Natural killer cell (primary cell): ENCODE results near the gene CIZ1. TPM values are rescaled to one million over a fixed set of nuclear protein-coding genes. Genes with fewer than 3 reads are reported as not detected.
"Not testable (repeated sequence)": the region's sequence is repeated elsewhere in the genome, so short reads cannot be mapped to it uniquely, and the experiment has no call there.

ENCODE experiments used
- ATAC-seq, 3 donors: fragments of 150-1000 bp in 2 of 3; fragments of 200-7000 bp in 1 of 3; cut with Tn5 transposase; 1 replicate in 1 of 3; 2 replicates in 2 of 3; pipeline ENCODE4 v1.10.0; 2021; ENCODE audit warnings: mild to moderate bottlenecking in 2 of 3, moderate library complexity in 2 of 3
- DNase-seq, 2 donors: peaks; one replicate each; pipeline versions ENCODE4 v3.0.0 to v3.0.0-alpha.2; 2013 to 2021; ENCODE audit warnings: mixed read lengths in 1 of 2
- H3K27ac ChIP-seq: one replicate; pipeline ENCODE4 v1.5.1; 2013; ENCODE audit warnings: mild to moderate bottlenecking, low read length
- H3K27me3 ChIP-seq: one replicate; pipeline ENCODE4 v1.6.1; 2013; ENCODE audit warnings: low read length; ENCODE audit not compliant: control insufficient read depth, insufficient read depth
- H3K36me3 ChIP-seq: one replicate; pipeline ENCODE4 v1.6.1; 2013; ENCODE audit warnings: low read length; ENCODE audit not compliant: control insufficient read depth, insufficient read depth
- H3K4me1 ChIP-seq: one replicate; pipeline ENCODE4 v1.6.1; 2013; ENCODE audit warnings: low read length; ENCODE audit not compliant: control insufficient read depth, insufficient read depth
- H3K4me3 ChIP-seq: one replicate; pipeline ENCODE4 v1.5.1; 2013; ENCODE audit warnings: low read length
- H3K9me3 ChIP-seq: one replicate; pipeline ENCODE4 v1.6.1; 2013; ENCODE audit warnings: low read length; ENCODE audit not compliant: control insufficient read depth, insufficient read depth
- H3K27ac Mint-ChIP-seq, 2 donors: one replicate each; pipeline ENCODE4 v1.8.0; 2022; ENCODE audit warnings: mild to moderate bottlenecking in 2 of 2, mixed read lengths in 2 of 2, moderate library complexity in 1 of 2
- H3K27me3 Mint-ChIP-seq, 2 donors: one replicate each; pipeline ENCODE4 v1.8.0; 2022; ENCODE audit warnings: low read depth in 2 of 2, mixed read lengths in 2 of 2
- H3K36me3 Mint-ChIP-seq: one replicate; pipeline ENCODE4 v1.8.0; 2022; ENCODE audit warnings: mixed read lengths
- H3K4me1 Mint-ChIP-seq, 2 donors: one replicate each; pipeline ENCODE4 v1.8.0; 2022; ENCODE audit warnings: mixed read lengths in 2 of 2
- H3K4me3 Mint-ChIP-seq: one replicate; pipeline ENCODE4 v1.8.0; 2022; ENCODE audit warnings: mild to moderate bottlenecking, moderate library complexity, mixed read lengths
- H3K9me3 Mint-ChIP-seq, 2 donors: one replicate each; pipeline ENCODE4 v1.8.0; 2022; ENCODE audit warnings: mixed read lengths in 2 of 2
- CTCF ChIP-seq: fragments of 200-600 bp; IDR thresholded peaks from one replicate; pipeline ENCODE4 v1.8.0; 2022; ENCODE audit warnings: antibody characterized with exemption
- WGBS: methylation state at CpG from one replicate; pipeline ENCODE4 v1.1.7; 2013; ENCODE audit warnings: missing lambda C conversion rate; ENCODE audit not compliant: insufficient coverage; 5-methylcytosine and 5-hydroxymethylcytosine counted together
- intact Hi-C: fragments of 100-400 bp; cut with micrococcal nuclease; formaldehyde crosslinking; loops from one replicate; pipeline ENCODE4 v1.14.2; 2022
- total RNA-seq, 4 donors: library from RNA; stranded (reverse); fragments of 120-200 nt in 1 of 4; gene quantifications; one replicate each; pipeline versions ENCODE4 v1.2.3 to v1.2.4, GENCODE V29; 2013 to 2022

The CIZ1 gene
- total RNA-seq, 3 donors from 2014 or later (not counting 1 experiment from before 2014, with no cell fraction given), result 152 to 165 (median 159) TPM

GRCh38 chr9:128129976-128130590, 61.3 kb downstream of the CIZ1 start:
- WGBS, result 0% methylated on average over 5 of the region's 12 CpGs
- not testable (repeated sequence) for ATAC-seq, H3K27ac ChIP-seq, H3K4me3 ChIP-seq, H3K9me3 Mint-ChIP-seq, H3K36me3 Mint-ChIP-seq, H3K27me3 ChIP-seq, H3K9me3 ChIP-seq, H3K36me3 ChIP-seq
- Mint-ChIP-seq H3K27me3 (peaks cover 16 to 18% of the 10 kb centered on the region in 2 donors), H3K4me3 (peak overlapping the region; percentile 49), H3K4me1 (peaks cover 24 to 33% of the 10 kb centered on the region in 2 donors), H3K27ac (peak overlapping the region in 1 of 2 donors; percentile 98)
- peak in 1 of 2 donors; percentile 49 for DNase-seq
- TF ChIP-seq CTCF, result peak; percentile 66
- peaks cover 32% of the 10 kb centered on the region for H3K4me1 ChIP-seq
- intact Hi-C loops, result loop anchor here (2.0 kb wide), 1 partner anchor 61 kb away; the partner anchor contains the start of gene SLC25A25

GRCh38 chr9:128128836-128129590, 62.4 kb downstream of the CIZ1 start:
- Histone ChIP-seq H3K27me3 (no peaks in the 10 kb centered on the region), H3K27ac (peak overlapping the region; percentile 98), H3K4me3 (peak overlapping the region; percentile 100), H3K36me3 (peaks cover 2% of the 10 kb centered on the region), H3K9me3 (no peaks in the 10 kb centered on the region), H3K4me1 (peaks cover 34% of the 10 kb centered on the region)
- no peaks in the 10 kb centered on the region for H3K9me3 Mint-ChIP-seq
- no peaks in the 10 kb centered on the region for H3K36me3 Mint-ChIP-seq
- TF ChIP-seq CTCF, result no peak
- intact Hi-C loops, result loop anchor here (1.0 to 2.0 kb wide), 2 partner anchors 12 to 60 kb away; partner anchors contain the start of gene SLC25A25
- peaks cover 24 to 35% of the 10 kb centered on the region in 2 donors for H3K4me1 Mint-ChIP-seq
- peak overlapping the region; percentile 98 to 99 for H3K27ac Mint-ChIP-seq
- ATAC-seq (no peak), DNase-seq (peak in 1 of 2 donors; percentile 26)
- WGBS, result 69% methylated on average over 28 of the region's 29 CpGs
- H3K27me3 Mint-ChIP-seq, result peaks cover 12 to 16% of the 10 kb centered on the region in 2 donors
- peak overlapping the region; percentile 99 for H3K4me3 Mint-ChIP-seq

GRCh38 chr9:128127990-128128835, 63.2 kb downstream of the CIZ1 start:
- H3K27ac ChIP-seq, result peak overlapping the region; percentile 98
- ATAC-seq, result peak; percentile 80 to 91 (median 82)
- under 1% methylated on average over 82 of the region's 82 CpGs for WGBS
- no peaks in the 10 kb centered on the region for H3K36me3 Mint-ChIP-seq
- peak overlapping the region; percentile 100 for H3K4me3 ChIP-seq
- peak overlapping the region; percentile 98 to 99 for H3K27ac Mint-ChIP-seq
- peak overlapping the region; percentile 99 for H3K4me3 Mint-ChIP-seq
- peaks cover 34% of the 10 kb centered on the region for H3K4me1 ChIP-seq
- peaks cover 24 to 35% of the 10 kb centered on the region in 2 donors for H3K4me1 Mint-ChIP-seq
- H3K27me3 Mint-ChIP-seq, result peaks cover 5 to 8% of the 10 kb centered on the region in 2 donors
- peak; percentile 86 to 94 for DNase-seq
- H3K9me3 Mint-ChIP-seq, result no peaks in the 10 kb centered on the region
- no peak for TF ChIP-seq CTCF
- H3K9me3 ChIP-seq, result no peaks in the 10 kb centered on the region
- H3K36me3 ChIP-seq, result peaks cover 8% of the 10 kb centered on the region
- H3K27me3 ChIP-seq, result no peaks in the 10 kb centered on the region
- intact Hi-C loops, result loop anchor here (1.0 to 2.0 kb wide), 2 partner anchors 11 to 59 kb away; partner anchors contain the start of gene SLC25A25
